Measurements from ENCODE around the gene GRIK4.

The GRIK4 gene

GRCh38 chr11:120991830-120992686 lies 480.5 kb downstream of the GRIK4 start:
- TF ChIP-seq, protein P1, sequence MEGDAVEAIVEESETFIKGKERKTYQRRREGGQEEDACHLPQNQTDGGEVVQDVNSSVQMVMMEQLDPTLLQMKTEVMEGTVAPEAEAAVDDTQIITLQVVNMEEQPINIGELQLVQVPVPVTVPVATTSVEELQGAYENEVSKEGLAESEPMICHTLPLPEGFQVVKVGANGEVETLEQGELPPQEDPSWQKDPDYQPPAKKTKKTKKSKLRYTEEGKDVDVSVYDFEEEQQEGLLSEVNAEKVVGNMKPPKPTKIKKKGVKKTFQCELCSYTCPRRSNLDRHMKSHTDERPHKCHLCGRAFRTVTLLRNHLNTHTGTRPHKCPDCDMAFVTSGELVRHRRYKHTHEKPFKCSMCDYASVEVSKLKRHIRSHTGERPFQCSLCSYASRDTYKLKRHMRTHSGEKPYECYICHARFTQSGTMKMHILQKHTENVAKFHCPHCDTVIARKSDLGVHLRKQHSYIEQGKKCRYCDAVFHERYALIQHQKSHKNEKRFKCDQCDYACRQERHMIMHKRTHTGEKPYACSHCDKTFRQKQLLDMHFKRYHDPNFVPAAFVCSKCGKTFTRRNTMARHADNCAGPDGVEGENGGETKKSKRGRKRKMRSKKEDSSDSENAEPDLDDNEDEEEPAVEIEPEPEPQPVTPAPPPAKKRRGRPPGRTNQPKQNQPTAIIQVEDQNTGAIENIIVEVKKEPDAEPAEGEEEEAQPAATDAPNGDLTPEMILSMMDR (conservative IDR thresholded peaks at IDR 0.05; ENCODE audit: low read length), result no peak
- no peak overlapping the region for H3K4me3 ChIP-seq (ENCODE audit: low read length)
- no peak for DNase-seq (ENCODE audit: low read depth)

DNA sequence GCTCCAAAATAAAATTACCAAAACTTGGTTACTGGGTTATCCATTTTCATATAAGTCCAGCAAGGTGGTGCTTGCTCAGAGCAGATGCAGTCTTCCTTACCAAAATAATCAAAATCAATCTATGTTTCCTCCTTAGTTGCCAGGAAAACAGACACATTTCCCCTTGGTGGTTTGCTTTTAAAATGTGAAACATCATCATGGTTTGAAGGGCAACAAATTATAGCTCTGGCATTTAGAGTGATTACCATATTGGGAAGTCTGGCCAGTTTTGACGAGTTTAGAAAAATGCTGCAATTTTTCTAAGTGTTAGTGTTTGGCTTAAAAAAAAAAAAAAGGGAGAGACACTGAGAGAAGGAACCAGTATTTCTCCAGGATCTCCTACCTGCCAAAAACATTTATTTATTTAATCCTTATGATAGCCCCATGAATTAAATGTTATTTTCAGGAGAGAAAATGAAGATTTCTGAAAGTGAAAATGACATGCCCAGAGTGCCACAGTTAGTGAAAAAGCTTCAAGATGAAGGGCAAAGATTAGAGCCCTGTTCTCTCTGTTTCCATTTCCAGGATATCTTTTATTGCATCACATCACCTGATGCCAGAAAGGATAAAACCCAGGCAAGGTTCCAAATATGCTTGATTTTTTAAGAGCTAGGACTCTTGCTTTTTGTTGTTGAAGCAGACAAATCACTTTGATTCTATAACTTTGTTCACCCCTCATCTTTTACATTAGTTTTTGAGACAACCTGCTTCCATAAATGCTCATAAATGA lies 482.7 kb downstream of the GRIK4 start:
- no peak overlapping the region for H3K4me3 ChIP-seq (ENCODE audit: low read length)
- DNase-seq (ENCODE audit: low read depth), result no peak
- TF ChIP-seq, protein P1 (conservative IDR thresholded peaks at IDR 0.05; ENCODE audit: low read length), result no peak

DNA sequence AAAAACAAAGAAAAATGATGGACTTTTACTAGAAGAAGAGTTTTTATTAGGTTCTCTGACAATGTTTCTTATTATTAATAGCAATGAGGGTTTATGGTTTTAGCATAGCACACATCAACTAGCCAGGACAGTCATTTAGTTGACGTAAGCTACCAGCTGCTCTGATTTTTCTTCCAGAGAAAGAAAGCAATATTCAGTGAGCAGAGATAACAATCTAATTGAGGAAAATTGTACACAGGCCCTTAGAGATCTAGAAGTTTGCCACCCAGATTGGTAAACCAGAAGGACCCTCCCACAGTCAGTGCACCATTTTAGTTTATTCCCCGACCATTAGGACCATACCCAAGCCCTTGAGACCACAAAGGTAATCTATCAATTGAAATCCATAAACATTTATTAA lies 483.6 kb downstream of the GRIK4 start:
- DNase-seq (ENCODE audit: low read depth), result no peak
- TF ChIP-seq, protein P1 (conservative IDR thresholded peaks at IDR 0.05; ENCODE audit: low read length), result no peak
- no peak overlapping the region for H3K4me3 ChIP-seq (ENCODE audit: low read length)

- H3K4me3 ChIP-seq (ENCODE audit: low read length), result no peak overlapping the region
- TF ChIP-seq, protein P1 (conservative IDR thresholded peaks at IDR 0.05; ENCODE audit: low read length), result no peak
- DNase-seq (ENCODE audit: low read depth), result no peak
Measured at GRCh38 chr11:120996973-120997372, 485.4 kb downstream of the GRIK4 start.

DNA sequence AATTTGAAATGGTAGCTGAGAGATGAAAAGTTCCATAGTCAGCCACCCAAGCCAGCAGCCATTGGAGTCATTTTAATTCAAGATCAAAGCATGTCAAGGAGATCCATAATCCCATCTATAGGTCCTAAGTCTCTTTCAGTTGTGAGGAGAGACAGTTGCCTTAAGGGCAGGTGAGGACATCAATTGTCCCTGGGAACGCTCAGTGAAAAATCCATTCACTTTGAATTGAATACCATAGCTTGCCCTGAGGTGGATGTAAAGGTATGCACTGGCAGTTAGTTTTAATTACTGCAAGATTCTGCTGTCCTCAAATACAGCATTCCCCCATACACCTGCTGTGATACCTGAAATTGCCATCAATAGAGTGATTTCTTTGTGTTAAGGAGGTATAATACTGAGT lies 487.0 kb downstream of the GRIK4 start:
- no peak for DNase-seq (ENCODE audit: low read depth)
- no peak overlapping the region for H3K4me3 ChIP-seq (ENCODE audit: low read length)
- TF ChIP-seq, protein P1 (conservative IDR thresholded peaks at IDR 0.05; ENCODE audit: low read length), result no peak

GRCh38 chr11:121004206-121004840 lies 492.8 kb downstream of the GRIK4 start:
- H3K4me3 ChIP-seq (ENCODE audit: low read length), result no peak overlapping the region
- TF ChIP-seq, protein P1 (conservative IDR thresholded peaks at IDR 0.05; ENCODE audit: low read length), result no peak
- DNase-seq (ENCODE audit: low read depth), result no peak
